GM12873 (cell line): ENCODE data around the gene CDRT4.

Experiments
- TF ChIP-seq, protein P1 (sequence below): IDR thresholded peaks from 2 replicates; pipeline ENCODE4 v1.5.1; 2012; ENCODE audit warnings: low read depth, mild to moderate bottlenecking, moderate library complexity, low read length, control low read depth; ENCODE audit not compliant: insufficient read depth; ENCODE audit errors: missing control alignments

The CDRT4 gene

DNA sequence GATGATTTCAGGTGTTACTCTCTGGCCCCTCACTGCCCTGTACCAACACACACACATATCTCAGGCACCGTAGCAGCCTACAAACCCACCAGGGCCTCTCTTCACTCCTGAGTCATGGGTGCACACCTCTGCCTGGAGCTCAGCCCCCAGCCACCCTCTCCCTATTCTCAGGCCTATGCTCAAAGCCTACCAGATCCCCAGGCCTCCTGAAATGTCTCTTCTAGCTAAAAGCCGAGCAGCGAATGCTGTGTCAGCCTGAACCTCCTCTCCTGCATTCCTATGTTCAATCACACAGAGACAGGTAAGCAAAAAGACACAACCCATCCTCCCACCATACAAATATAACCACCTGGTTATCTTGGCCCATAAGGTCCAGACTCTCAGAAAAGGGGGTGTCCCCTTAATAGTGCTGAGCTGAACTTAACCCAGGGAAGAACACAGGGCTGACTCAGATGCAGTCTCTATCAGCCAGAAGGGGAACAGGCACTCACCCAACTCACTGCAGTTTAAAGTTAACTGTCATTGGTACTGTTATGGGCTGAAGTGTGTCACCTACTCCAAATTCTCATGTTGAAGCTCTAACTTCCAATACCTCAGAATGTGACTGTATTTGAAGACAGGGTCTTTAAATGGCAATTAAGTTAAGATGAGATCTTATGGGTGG lies 64.0 kb downstream of the CDRT4 start:
- TF ChIP-seq, protein P1, sequence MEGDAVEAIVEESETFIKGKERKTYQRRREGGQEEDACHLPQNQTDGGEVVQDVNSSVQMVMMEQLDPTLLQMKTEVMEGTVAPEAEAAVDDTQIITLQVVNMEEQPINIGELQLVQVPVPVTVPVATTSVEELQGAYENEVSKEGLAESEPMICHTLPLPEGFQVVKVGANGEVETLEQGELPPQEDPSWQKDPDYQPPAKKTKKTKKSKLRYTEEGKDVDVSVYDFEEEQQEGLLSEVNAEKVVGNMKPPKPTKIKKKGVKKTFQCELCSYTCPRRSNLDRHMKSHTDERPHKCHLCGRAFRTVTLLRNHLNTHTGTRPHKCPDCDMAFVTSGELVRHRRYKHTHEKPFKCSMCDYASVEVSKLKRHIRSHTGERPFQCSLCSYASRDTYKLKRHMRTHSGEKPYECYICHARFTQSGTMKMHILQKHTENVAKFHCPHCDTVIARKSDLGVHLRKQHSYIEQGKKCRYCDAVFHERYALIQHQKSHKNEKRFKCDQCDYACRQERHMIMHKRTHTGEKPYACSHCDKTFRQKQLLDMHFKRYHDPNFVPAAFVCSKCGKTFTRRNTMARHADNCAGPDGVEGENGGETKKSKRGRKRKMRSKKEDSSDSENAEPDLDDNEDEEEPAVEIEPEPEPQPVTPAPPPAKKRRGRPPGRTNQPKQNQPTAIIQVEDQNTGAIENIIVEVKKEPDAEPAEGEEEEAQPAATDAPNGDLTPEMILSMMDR, result no peak

DNA sequence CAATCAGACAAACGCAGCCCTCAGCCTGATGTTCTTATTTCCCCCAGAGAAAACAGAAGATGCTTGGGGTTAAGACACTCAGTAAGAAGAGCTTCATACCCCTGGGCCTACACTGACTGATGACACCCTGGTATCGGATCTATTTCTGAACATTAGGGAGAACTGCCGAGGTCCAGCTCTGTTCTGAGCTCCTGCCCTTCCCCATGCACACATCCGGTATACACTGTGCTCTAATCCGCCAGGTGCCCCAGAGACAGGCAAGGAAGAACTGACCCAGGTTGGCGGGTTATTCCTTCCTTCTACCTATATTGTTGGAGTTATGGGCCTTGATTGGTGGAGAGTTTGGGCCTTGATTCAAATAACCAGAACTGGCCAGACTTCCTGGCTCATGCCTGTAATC lies 68.0 kb downstream of the CDRT4 start:
- TF ChIP-seq, protein P1, result no peak

DNA sequence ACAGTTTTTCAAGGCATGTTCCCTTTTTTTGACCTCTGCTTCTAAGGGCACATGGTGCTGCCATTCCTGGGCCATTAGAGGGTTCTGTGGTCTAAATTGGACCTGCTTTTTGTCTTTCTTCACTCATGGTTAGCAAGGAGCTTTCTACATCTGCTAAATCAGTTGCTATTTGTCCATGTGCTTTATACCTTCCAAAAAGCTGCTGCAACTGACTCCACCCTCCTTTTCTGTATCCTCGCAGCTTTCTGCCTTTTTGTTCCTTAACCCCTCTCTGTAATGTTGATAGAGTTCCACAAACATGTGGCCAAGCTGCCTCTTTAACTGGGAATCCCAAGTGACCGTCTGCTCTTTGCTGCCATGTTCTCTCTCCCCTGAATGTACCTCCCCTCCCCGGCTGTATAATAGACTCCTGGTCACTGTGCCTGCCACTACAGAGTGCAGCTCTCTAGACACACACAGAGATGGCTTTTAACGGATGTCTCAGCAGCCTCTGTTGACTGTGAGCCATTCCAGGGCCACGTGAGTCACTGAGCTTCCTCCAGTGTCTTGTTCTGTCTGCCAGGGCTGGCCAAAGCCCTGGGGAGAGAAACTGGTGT lies 68.6 kb downstream of the CDRT4 start:
- TF ChIP-seq, protein P1, result no peak

DNA sequence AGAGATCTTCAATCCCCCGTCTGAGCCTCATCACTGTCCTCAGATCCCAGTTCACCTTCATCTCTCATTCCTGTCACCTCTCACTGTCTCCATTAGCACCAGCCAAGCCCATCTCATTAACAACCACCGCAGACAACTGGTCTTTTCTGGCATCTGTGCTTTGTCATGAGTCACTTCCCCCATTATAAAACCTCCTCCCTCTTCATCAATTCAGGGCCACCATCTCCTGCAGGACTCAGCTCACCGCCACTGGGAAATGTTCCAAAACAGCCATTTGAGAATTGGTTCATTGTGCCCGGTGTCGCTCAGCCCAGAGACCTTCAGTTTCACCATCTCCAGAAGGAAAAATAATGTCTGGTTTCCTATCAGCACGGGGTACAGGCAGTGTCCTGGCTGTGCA lies 69.1 kb downstream of the CDRT4 start:
- TF ChIP-seq, protein P1, result no peak

DNA sequence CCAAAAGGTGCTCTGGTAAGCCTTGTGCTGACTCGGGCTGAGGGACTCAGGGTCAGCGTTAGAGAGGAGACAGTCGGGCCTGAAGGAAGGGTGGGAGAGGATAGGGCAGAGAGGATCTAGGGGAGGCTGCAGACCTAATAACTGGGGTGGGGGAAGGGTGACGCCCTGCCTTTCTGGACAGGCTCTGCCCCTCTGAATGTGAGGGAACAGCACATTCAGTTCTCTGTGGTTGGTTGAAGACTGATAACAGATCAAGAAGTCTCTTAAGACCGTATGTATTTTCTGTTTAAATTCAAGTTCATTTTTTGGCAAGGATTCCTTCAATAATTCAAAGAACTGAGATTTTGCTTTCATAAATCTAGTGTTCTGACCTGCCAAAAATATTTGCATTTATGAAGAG lies 69.8 kb downstream of the CDRT4 start:
- TF ChIP-seq, protein P1, result no peak

DNA sequence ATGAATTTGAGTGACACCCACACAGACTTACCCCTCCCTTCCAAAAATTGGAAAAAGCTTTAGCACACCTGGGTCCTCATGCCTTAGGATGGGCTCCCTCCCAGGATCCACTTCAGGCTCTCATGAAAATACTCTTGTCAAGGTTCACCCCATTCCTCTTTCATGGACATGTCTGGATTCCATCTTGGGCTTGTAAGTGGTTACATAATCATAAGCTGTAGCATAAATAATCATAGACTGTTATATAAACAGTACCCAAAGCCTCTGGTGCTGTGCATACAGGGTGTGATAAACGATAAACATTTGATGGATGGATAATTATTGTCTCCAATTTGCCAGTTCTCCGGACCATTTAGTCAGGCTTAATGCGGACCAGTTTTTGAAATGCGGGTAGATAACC lies 72.3 kb downstream of the CDRT4 start:
- TF ChIP-seq, protein P1, result no peak

DNA sequence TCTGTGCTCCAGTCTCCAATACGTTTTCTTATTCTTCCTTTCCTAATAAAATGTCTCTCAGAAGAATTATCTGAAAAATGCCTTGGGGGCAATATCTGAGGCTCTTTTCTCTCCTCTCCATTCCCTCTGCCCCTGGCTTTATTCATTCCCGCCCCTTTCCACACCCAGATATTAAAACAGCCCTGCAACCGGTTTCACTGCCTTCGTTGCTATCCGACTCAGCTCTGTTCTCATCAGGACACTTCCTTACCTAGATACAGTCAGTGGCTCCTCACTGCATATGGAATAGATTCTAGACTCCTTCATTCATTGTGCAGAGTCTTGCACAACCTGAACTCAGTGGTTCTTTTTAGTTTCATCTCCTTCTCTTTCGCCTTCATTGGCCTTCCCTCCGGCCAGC lies 74.0 kb downstream of the CDRT4 start:
- TF ChIP-seq, protein P1, result no peak
